ENCODE data around the gene CERS6.
"Not testable (repeated sequence)": the region's sequence is repeated elsewhere in the genome, so short reads cannot be mapped to it uniquely, and the experiment has no call there.

Gene CERS6

DNA sequence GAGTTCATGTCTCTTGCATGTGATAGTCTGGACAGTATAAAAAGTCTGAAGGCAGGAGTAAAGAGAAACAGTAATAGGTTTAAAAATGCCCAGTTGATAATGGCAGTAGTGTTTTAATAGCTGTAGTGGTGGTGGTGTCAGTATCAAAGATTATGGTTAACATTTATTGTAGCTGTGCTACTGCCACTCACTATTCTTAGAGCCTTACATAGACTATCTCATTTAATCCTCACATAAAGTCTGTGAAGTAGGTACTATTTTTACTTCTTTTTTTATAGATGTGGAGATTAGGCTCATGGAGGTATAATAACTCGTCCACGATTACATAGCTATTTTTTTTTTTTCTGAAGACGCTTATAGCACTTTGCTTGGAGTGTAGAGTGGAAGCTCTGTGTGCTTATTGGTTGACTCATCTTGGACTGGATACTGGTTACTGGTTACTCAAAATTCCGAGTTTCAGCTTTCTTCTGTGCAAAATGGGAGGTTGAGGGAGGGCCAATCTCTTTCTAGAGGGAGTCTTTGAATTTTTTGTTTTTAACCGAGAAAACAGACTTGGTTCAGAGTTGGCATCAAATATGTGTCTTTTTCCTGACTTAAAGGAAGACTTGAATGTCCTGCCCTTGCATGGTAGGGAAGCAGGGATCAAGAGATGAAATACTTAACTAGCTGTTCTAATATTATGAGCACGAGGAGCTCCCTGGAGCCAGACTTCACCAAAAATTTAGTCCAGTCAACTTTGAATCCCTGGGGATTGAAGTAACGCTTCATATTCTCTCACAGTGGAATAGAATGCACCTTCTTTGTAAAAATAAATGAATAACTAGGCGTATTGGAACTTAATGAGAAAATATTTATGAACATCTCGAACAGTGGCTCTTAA, 27.1 kb downstream of the CERS6 start:
- no peak overlapping the region for H3K4me3 ChIP-seq (ENCODE audit: low read depth, low read length)
- TF ChIP-seq, protein P1, sequence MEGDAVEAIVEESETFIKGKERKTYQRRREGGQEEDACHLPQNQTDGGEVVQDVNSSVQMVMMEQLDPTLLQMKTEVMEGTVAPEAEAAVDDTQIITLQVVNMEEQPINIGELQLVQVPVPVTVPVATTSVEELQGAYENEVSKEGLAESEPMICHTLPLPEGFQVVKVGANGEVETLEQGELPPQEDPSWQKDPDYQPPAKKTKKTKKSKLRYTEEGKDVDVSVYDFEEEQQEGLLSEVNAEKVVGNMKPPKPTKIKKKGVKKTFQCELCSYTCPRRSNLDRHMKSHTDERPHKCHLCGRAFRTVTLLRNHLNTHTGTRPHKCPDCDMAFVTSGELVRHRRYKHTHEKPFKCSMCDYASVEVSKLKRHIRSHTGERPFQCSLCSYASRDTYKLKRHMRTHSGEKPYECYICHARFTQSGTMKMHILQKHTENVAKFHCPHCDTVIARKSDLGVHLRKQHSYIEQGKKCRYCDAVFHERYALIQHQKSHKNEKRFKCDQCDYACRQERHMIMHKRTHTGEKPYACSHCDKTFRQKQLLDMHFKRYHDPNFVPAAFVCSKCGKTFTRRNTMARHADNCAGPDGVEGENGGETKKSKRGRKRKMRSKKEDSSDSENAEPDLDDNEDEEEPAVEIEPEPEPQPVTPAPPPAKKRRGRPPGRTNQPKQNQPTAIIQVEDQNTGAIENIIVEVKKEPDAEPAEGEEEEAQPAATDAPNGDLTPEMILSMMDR (IDR thresholded peaks at IDR 0.05; ENCODE audit: control insufficient read depth, extremely low read depth, insufficient read depth): no peak
- DNase-seq (ENCODE audit: low read depth): no peak

GRCh38 chr2:168486477-168486876, 30.4 kb downstream of the CERS6 start:
- no peak for DNase-seq (ENCODE audit: low read depth)
- H3K4me3 ChIP-seq (ENCODE audit: low read depth, low read length): no peak overlapping the region
- TF ChIP-seq, protein P1 (IDR thresholded peaks at IDR 0.05; ENCODE audit: control insufficient read depth, extremely low read depth, insufficient read depth): no peak

- DNase-seq (ENCODE audit: low read depth): no peak
- H3K4me3 ChIP-seq (ENCODE audit: low read depth, low read length): no peak overlapping the region
- TF ChIP-seq, protein P1 (IDR thresholded peaks at IDR 0.05; ENCODE audit: control insufficient read depth, extremely low read depth, insufficient read depth): no peak
Measured at GRCh38 chr2:168490015-168490874, 34.2 kb downstream of the CERS6 start.

GRCh38 chr2:168490946-168491605, 35.0 kb downstream of the CERS6 start:
- H3K4me3 ChIP-seq (ENCODE audit: low read depth, low read length): no peak overlapping the region
- DNase-seq (ENCODE audit: low read depth): no peak
- TF ChIP-seq, protein P1 (IDR thresholded peaks at IDR 0.05; ENCODE audit: control insufficient read depth, extremely low read depth, insufficient read depth): no peak

DNA sequence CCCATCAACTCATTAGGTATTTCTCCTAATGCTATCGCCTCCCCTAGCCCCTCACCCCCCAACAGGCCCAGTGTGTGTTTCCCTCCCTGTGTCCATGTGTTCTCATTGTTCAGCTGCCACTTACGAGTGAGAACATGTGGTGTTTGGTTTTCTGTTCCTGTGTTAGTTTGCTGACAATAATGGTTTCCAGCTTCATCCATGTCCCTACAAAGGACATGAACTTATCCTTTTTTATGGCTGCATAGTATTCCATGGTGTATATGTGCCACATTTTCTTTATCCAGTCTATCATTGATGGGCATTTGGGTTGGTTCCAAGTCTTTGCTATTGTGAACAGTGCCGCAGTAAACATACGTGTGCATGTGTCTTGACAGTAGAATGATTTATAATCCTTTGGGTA, 35.7 kb downstream of the CERS6 start:
- not testable (repeated sequence) for DNase-seq (ENCODE audit: low read depth); H3K4me3 ChIP-seq (ENCODE audit: low read depth, low read length)

- DNase-seq (ENCODE audit: low read depth); H3K4me3 ChIP-seq (ENCODE audit: low read depth, low read length): not testable (repeated sequence)
Measured at GRCh38 chr2:168493219-168493618, 37.1 kb downstream of the CERS6 start.

DNA sequence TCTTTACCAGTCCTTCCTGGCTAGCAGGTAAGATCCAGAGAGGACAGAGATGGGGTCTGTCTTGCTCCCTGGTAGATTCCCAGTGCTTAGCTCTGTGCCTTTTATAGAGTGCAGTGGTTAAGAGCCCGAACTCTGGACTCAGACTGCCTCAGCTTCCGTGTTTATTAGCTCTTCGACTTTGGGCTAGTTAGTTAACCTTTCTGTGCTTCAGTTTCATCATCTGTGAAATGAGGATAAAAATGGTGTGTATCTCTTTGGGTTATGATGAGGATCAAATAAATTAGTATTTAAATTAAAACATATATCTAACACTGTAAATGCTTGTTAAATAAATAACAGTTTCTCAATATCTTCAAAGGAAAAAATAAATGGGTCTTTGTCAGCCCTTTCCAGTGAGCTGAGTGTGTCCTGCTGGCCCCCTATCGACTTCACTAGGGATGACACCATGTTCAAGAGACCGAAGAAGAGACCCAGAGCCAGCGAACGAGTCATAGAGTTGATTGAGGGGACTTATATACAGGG, 38.2 kb downstream of the CERS6 start:
- TF ChIP-seq, protein P1 (IDR thresholded peaks at IDR 0.05; ENCODE audit: control insufficient read depth, extremely low read depth, insufficient read depth): no peak
- no peak overlapping the region for H3K4me3 ChIP-seq (ENCODE audit: low read depth, low read length)
- DNase-seq (ENCODE audit: low read depth): no peak
